Stomach smooth muscle (tissue), 2 donors: ENCODE results near the gene SFMBT1.

Experiments
- H3K27ac ChIP-seq: one replicate; pipeline ENCODE4 v1.7.0; 2013; ENCODE audit warnings: mild to moderate bottlenecking, low read length, inconsistent platforms
- H3K27me3 ChIP-seq, 2 donors: one replicate each; pipeline ENCODE4 v1.7.0; 2013; ENCODE audit warnings: low read length in 2 of 2; ENCODE audit not compliant: insufficient read depth in 2 of 2, control insufficient read depth in 1 of 2
- H3K36me3 ChIP-seq, 2 donors: one replicate each; pipeline ENCODE4 v1.7.0; 2013; ENCODE audit warnings: low read length in 2 of 2; ENCODE audit not compliant: control insufficient read depth in 2 of 2, insufficient read depth in 2 of 2
- H3K4me1 ChIP-seq: one replicate; pipeline ENCODE4 v1.7.0; 2013; ENCODE audit warnings: low read length; ENCODE audit not compliant: control insufficient read depth, insufficient read depth
- H3K4me3 ChIP-seq, 2 donors: one replicate each; pipeline ENCODE4 v1.7.0; 2013; ENCODE audit warnings: low read length in 2 of 2
- H3K9ac ChIP-seq, 2 donors: one replicate each; pipeline ENCODE4 v1.7.0; 2013; ENCODE audit warnings: low read length in 2 of 2, mild to moderate bottlenecking in 1 of 2
- H3K9me3 ChIP-seq, 2 donors: one replicate each; pipeline ENCODE4 v1.7.0; 2013; ENCODE audit warnings: low read length in 2 of 2; ENCODE audit not compliant: control insufficient read depth in 2 of 2
- donor health status: healthy.
- donor health status: Pancreatic carcinoma.

The SFMBT1 gene, protein sequence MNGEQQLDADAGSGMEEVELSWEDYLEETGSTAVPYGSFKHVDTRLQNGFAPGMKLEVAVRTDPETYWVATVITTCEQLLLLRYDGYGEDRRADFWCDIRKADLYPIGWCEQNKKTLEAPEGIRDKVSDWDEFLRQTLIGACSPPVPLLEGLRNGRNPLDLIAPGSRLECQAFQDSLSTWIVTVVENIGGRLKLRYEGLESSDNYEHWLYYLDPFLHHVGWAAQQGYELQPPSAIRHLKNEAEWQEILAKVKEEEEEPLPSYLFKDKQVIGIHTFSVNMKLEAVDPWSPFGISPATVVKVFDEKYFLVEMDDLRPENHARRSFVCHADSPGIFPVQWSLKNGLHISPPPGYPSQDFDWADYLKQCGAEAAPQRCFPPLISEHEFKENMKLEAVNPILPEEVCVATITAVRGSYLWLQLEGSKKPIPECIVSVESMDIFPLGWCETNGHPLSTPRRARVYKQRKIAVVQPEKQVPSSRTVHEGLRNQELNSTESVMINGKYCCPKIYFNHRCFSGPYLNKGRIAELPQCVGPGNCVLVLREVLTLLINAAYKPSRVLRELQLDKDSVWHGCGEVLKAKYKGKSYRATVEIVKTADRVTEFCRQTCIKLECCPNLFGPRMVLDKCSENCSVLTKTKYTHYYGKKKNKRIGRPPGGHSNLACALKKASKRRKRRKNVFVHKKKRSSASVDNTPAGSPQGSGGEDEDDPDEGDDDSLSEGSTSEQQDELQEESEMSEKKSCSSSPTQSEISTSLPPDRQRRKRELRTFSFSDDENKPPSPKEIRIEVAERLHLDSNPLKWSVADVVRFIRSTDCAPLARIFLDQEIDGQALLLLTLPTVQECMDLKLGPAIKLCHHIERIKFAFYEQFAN

DNA sequence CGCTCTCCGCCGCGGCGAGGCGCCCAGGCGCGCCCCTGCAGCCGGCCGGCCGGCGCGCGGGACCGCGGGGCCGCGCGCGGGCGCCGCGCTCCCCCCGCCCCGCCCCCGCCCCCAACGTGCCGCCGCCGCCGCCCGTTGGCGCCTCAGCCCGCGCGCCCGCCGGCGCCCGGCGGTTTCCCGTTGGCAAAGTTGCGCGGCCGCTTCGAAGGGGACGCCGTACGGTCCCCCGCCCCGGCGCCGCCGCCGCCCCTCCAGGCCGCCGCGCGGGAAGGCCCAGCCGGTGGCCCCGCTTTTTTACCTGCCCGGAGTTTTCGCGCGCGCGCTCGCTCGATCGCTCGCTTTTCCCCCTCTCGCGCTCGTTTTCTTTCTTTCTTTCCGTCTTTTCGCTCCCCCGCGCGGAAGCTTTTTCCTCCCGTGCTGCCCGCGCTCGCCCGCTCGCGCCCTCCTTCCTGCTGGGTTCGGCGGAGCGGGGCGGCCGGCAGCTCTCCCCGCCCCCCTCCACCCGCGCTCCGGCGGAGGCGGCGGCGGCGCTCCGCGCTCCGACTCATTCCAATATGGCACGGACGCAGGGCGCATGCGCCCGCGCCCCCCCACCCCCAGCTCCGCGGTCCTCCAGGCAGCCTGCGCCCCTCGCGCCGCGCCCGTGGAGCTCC, at the start of gene SFMBT1:
SFMBT1 (minus strand) TSS at position 556 of the 653 bp plus-strand sequence. CDS start 76,945 bp downstream, outside the sequence.
- peaks cover 20% of the 10 kb centered on the region for H3K4me1 ChIP-seq
- H3K4me3 ChIP-seq, result peak within 1 kb of the TSS; percentile 67 to 84
- no peaks in the 10 kb centered on the region for H3K36me3 ChIP-seq
- no peaks in the 10 kb centered on the region for H3K27me3 ChIP-seq
- no peaks in the 10 kb centered on the region for H3K9me3 ChIP-seq
- peak within 1 kb of the TSS; percentile 76 to 95 for H3K9ac ChIP-seq
- peak within 1 kb of the TSS; percentile 88 for H3K27ac ChIP-seq

DNA sequence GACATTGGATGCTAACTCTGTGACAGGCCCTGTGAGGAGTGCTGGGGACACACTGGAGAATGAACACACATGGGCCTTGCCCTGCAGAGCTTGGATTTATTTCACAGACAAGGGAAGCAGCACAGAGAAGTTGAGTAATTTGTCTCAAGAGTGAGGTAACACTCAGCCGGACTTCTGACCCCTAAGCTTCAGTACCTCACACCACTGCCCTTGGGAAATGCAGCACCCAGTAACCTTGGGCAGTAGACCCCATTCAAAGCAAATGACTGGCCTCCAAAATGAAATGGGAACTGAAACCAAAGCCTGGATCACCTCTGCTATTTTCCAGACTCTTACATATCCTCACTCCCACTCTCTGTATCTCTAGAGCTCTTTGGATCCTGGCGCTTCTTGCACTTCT, 47.1 kb upstream of the SFMBT1 start:
- H3K4me3 ChIP-seq, result no peak overlapping the region
- no peak overlapping the region for H3K9ac ChIP-seq
- H3K4me1 ChIP-seq, result no peaks in the 10 kb centered on the region
- H3K27me3 ChIP-seq, result no peaks in the 10 kb centered on the region
- no peak overlapping the region for H3K27ac ChIP-seq
- H3K9me3 ChIP-seq, result no peaks in the 10 kb centered on the region
- peaks cover 40 to 46% of the 10 kb centered on the region in 2 donors for H3K36me3 ChIP-seq

DNA sequence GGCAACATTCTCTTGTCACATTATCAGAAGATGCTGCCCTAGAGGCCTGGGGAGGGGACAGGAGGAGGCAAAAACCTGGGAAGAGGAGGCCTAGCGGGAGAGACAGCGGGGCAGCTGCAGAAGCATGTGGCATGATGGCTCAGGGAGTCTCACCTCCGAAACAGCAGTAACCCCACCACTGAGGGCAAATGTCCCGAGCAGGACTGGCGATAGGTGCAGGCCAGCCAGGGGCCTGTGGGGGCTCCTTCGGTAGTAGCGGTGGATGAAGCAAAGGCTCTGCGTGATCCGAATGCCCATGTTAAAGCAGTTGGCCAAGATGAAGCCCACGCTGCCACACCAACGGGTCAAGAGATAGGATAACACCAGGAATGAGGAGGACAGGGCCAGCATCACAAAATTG, 46.3 kb upstream of the SFMBT1 start:
- H3K27me3 ChIP-seq, result no peaks in the 10 kb centered on the region
- no peaks in the 10 kb centered on the region for H3K4me1 ChIP-seq
- no peak overlapping the region for H3K4me3 ChIP-seq
- no peak overlapping the region for H3K9ac ChIP-seq
- H3K36me3 ChIP-seq, result peaks cover 36 to 46% of the 10 kb centered on the region in 2 donors
- no peak overlapping the region for H3K27ac ChIP-seq
- no peaks in the 10 kb centered on the region for H3K9me3 ChIP-seq

DNA sequence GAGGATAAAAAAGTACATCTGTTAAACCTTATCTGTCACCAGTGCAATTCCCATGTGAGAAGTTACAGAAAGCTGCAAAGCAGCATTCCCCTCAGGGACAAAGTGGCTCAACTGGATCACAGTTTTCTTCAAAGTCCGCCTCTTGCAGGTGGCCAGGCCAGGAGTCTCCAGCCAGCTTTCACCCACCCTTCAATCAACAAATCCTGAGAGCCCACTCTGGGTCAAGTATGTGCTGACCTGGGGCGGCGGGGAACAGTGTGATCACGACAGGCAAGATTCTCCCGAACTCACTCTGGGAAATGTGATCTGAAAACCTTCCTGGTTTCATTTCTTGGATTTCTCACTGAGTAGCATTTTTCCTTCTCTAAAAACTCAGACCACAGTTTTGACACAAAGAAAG, 45.1 kb upstream of the SFMBT1 start:
- Histone ChIP-seq H3K9me3 (no peaks in the 10 kb centered on the region), H3K36me3 (peaks cover 36 to 46% of the 10 kb centered on the region in 2 donors), H3K27ac (no peak overlapping the region), H3K27me3 (no peaks in the 10 kb centered on the region), H3K9ac (no peak overlapping the region), H3K4me3 (no peak overlapping the region), H3K4me1 (no peaks in the 10 kb centered on the region)

DNA sequence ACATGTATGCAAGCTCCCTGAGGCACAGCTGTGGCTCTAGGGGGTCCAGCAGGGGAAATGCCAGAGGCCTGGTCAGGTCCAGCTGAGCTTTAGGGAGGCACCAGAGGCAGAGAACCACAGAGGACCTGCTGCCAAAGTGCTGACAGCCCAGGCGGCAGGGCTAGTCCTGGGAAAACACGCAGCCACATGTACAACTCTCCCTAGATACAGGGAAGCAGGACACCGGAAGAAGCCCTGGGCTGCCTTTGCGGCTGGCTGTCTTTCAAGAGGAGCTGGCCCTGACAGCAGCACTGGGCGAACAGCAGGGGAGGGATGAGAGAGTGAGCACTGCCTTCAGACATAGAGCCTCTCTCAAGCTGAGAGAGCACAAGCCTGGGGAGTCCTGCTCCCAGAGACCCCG, 43.6 kb upstream of the SFMBT1 start:
- Histone ChIP-seq H3K27me3 (no peaks in the 10 kb centered on the region), H3K4me1 (peaks cover 2% of the 10 kb centered on the region), H3K9me3 (no peaks in the 10 kb centered on the region), H3K4me3 (no peak overlapping the region), H3K27ac (no peak overlapping the region), H3K9ac (no peak overlapping the region), H3K36me3 (peaks cover 36 to 39% of the 10 kb centered on the region in 2 donors)

DNA sequence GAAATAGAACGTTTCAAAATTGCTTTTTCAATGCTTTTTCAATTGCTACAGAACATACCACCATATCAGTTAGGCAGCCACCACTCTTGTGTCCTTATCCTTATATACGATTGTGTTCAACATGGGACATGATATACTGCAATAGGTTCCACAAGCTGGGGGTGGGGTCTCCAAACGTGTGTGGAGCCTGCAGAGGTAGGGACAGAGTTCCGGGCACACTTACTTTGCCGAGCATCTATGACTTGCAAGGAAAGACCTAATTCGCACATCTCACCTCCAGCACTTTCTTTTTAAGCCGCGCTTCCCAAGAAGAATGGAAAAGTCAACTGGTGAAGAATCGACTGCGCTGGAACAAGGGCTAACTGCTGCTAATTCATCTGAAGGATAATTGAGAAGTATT, 39.6 kb upstream of the SFMBT1 start:
- Histone ChIP-seq H3K4me3 (no peak overlapping the region), H3K9ac (no peak overlapping the region), H3K9me3 (no peaks in the 10 kb centered on the region), H3K27me3 (no peaks in the 10 kb centered on the region), H3K36me3 (peaks cover 11 to 12% of the 10 kb centered on the region in 2 donors), H3K4me1 (peaks cover 16% of the 10 kb centered on the region), H3K27ac (no peak overlapping the region)

DNA sequence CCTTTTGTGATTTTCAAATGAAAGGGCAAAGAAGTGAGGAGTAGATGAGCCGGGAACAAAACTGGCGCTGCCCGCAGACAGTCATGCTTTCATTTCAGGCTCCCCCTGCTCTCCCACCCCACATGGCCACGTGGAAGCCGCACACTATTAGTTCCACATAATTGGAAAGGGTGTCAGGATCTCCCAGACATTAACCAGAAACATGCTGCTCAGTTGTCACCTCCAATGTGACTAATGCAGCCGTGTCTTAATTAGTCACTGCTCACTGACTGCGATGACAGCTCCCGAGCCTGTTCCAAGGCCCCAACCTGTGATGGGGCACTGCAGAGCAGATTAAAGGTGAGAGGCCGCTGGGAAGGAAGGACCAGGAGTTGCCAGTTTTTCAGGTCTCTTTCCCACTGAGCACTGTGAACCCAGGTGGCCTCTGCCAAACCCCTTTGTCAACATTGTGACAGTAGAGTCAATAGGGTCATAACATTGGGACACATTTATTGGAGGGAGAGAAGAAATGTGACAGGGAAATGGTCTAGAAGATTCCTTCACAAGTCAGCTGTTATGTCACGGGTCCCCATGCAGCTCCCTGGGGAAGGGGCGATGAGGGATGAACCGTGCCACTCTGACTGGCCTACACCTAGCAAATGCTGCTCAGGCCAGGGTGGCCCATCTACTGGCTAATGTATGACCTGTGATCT, 38.6 kb upstream of the SFMBT1 start:
- H3K36me3 ChIP-seq, result peaks cover 4% of the 10 kb centered on the region in 2 donors
- peaks cover 16% of the 10 kb centered on the region for H3K4me1 ChIP-seq
- no peaks in the 10 kb centered on the region for H3K9me3 ChIP-seq
- no peaks in the 10 kb centered on the region for H3K27me3 ChIP-seq
- H3K9ac ChIP-seq, result peak overlapping the region in 1 of 2 donors; percentile 13
- H3K27ac ChIP-seq, result peak overlapping the region; percentile 80
- H3K4me3 ChIP-seq, result peak overlapping the region in 1 of 2 donors; percentile 40

DNA sequence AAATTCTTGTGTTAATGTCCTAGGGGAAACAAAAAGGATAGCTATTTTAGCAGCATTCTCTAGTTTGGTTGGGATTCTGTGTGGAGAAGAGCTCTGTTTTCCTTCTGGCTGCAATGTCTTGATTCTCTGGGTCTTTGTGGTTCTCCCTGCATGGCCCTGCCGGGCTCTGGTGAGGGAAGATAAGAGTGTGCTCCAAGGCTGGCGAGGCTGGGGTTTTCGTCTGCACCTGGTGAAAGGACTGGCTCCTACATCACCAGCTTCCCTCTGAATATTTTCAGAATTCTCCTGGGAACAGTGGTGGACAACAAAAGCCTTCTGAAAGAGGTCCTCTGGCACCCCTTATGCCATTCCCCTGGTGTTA, 38.1 kb upstream of the SFMBT1 start:
- peak overlapping the region; percentile 80 for H3K27ac ChIP-seq

DNA sequence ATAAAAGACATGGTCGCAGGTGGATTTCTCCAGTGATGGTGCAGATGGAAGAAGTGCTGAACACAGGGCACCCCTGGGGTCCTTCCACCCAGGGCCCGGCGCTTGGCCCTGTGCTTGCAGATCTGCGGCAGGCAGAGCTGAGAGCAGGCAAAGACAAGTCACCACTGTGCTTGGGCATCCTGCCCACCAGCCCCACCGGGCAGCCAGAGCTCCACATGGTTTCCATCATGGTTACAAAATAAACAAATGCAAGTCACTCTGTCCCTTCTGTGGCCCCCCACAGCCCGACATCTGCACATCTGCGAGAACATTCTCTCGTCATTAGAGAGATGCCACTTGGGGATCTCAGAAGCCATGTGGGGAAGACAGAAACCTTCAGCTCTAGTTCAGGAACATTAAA, 37.6 kb upstream of the SFMBT1 start:
- H3K27ac ChIP-seq, result peak overlapping the region; percentile 80
- no peaks in the 10 kb centered on the region for H3K27me3 ChIP-seq
- peaks cover 0 to 2% of the 10 kb centered on the region in 2 donors for H3K36me3 ChIP-seq
- no peak overlapping the region for H3K9ac ChIP-seq
- peaks cover 16% of the 10 kb centered on the region for H3K4me1 ChIP-seq
- H3K4me3 ChIP-seq, result peak overlapping the region; percentile 7 to 40
- no peaks in the 10 kb centered on the region for H3K9me3 ChIP-seq

More for the DNA sequence above, 38.1 kb upstream of the SFMBT1 start:
- Histone ChIP-seq H3K9me3 (no peaks in the 10 kb centered on the region), H3K36me3 (peaks cover 0 to 2% of the 10 kb centered on the region in 2 donors), H3K4me1 (peaks cover 16% of the 10 kb centered on the region), H3K4me3 (peak overlapping the region; percentile 7 to 40), H3K27me3 (no peaks in the 10 kb centered on the region), H3K9ac (peak overlapping the region in 1 of 2 donors; percentile 13)

DNA sequence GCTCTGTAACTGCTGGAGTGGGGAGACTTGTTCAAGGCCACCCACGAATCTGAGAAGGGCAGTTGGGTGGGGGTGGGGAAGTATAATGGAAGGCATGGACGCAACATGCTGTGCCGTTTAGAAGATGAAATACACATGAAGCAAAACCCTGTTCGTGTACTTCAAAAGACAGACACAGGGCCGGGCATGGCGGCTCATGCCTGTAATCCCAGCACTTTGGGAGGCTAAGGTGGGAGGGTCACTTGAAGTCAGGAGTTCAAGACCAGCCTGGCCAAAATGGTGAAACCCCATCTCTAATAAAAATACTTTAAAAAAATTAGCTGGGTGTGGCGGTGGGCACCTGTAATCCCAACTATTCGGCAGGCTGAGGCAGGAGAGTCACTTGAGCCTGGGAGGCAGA, 36.9 kb upstream of the SFMBT1 start:
- Histone ChIP-seq H3K27ac (no peak overlapping the region), H3K9ac (no peak overlapping the region), H3K4me1 (peaks cover 16% of the 10 kb centered on the region), H3K4me3 (no peak overlapping the region), H3K27me3 (no peaks in the 10 kb centered on the region), H3K9me3 (no peaks in the 10 kb centered on the region), H3K36me3 (peaks cover 0 to under 1% of the 10 kb centered on the region in 2 donors)
